Neural cell (in vitro differentiated cells): ENCODE measurements around the gene SIRT1. TPM values are rescaled to one million over a fixed set of nuclear protein-coding genes. Genes with fewer than 3 reads are reported as not detected.

Source experiments
- H2AFZ ChIP-seq: fragments of 200-600, 300-800 bp; sonication (generic), shearing (Covaris generic); 2 replicates; pipeline ENCODE4 v1.6.0; 2014; ENCODE audit warnings: low read depth, mild to moderate bottlenecking, antibody characterized with exemption, low read length, moderate library complexity
- H3F3A ChIP-seq: fragments of 200-600 bp; shearing (Covaris generic); 2 replicates; pipeline ENCODE4 v1.6.1; 2016; ENCODE audit warnings: mild to moderate bottlenecking, moderate library complexity, mixed read lengths, antibody characterized with exemption, low read length; ENCODE audit not compliant: insufficient read depth, poor library complexity, severe bottlenecking
- H3K27ac ChIP-seq: fragments of 200-600, 300-800 bp; sonication (generic), shearing (Covaris generic); 2 replicates; pipeline ENCODE4 v1.5.1; 2014; ENCODE audit warnings: mild to moderate bottlenecking, low read length, moderate library complexity
- H3K27me3 ChIP-seq: fragments of 300-800, 200-600 bp; sonication (generic), shearing (Covaris generic); 2 replicates; pipeline ENCODE4 v1.6.0; 2014; ENCODE audit warnings: mild to moderate bottlenecking, low read depth, low read length, moderate library complexity; ENCODE audit not compliant: insufficient read depth
- H3K36me3 ChIP-seq: fragments of 300-800, 200-600 bp; sonication (generic), shearing (Covaris generic); 2 replicates; pipeline ENCODE4 v1.5.1; 2014; ENCODE audit warnings: mild to moderate bottlenecking, antibody characterized with exemption, low read length, moderate library complexity; ENCODE audit not compliant: insufficient read depth
- H3K4me2 ChIP-seq: fragments of 300-800, 200-600 bp; sonication (generic), shearing (Covaris generic); 2 replicates; pipeline ENCODE4 v1.6.0; 2014; ENCODE audit warnings: mild to moderate bottlenecking, low read length
- H3K4me3 ChIP-seq: fragments of 300-800, 200-600 bp; sonication (generic), shearing (Covaris generic); 2 replicates; pipeline ENCODE4 v1.5.1; 2014; ENCODE audit warnings: mild to moderate bottlenecking, low read length, moderate library complexity
- H3K79me2 ChIP-seq: fragments of 200-600 bp; shearing (Covaris generic); replicated peaks from 2 replicates; pipeline ENCODE4 v1.6.0; 2014; ENCODE audit warnings: mild to moderate bottlenecking, low read length, moderate library complexity; ENCODE audit not compliant: insufficient read depth
- H3K9ac ChIP-seq: fragments of 300-800, 200-600 bp; sonication (generic), shearing (Covaris generic); 2 replicates; pipeline ENCODE4 v1.6.1; 2016; ENCODE audit warnings: mild to moderate bottlenecking, low read length, mixed read lengths
- H3K9me2 ChIP-seq: fragments of 200-600 bp; shearing (Covaris generic); 2 replicates; pipeline ENCODE4 v1.6.1; 2016; ENCODE audit warnings: mild to moderate bottlenecking, low read length, mixed read lengths; ENCODE audit not compliant: insufficient read depth
- H3K9me3 ChIP-seq: fragments of 200-600, 300-800 bp; sonication (generic), shearing (Covaris generic); 2 replicates; pipeline ENCODE4 v1.6.1; 2016; ENCODE audit warnings: mild to moderate bottlenecking, mixed run types, low read length, moderate library complexity, mixed read lengths
- H4K20me1 ChIP-seq: fragments of 200-600 bp; shearing (Covaris generic); 2 replicates; pipeline ENCODE4 v1.6.1; 2016; ENCODE audit warnings: mild to moderate bottlenecking, mixed run types; ENCODE audit not compliant: insufficient read depth
- CTCF ChIP-seq: fragments of 450-650 bp; IDR thresholded peaks from 2 replicates; pipeline ENCODE4 v1.5.1; 2014; ENCODE audit warnings: antibody characterized with exemption, mild to moderate bottlenecking, moderate library complexity; ENCODE audit not compliant: poor library complexity, severe bottlenecking
- EP300 ChIP-seq: fragments of 450-650 bp; conservative IDR thresholded peaks from 2 replicates; pipeline ENCODE4 v1.6.1; 2014; ENCODE audit warnings: antibody characterized with exemption, mild to moderate bottlenecking, moderate library complexity; ENCODE audit not compliant: poor library complexity, severe bottlenecking
- EZH2 ChIP-seq: fragments of 200-600, 300-800 bp; shearing (Covaris generic), sonication (generic); IDR thresholded peaks from 2 replicates; pipeline ENCODE4 v1.6.1; 2014; ENCODE audit warnings: antibody characterized with exemption, low read length, borderline replicate concordance, mild to moderate bottlenecking; ENCODE audit not compliant: insufficient read depth, poor library complexity, severe bottlenecking
- MXI1 ChIP-seq: fragments of 450-650 bp; conservative IDR thresholded peaks from 2 replicates; pipeline ENCODE4 v1.6.1; 2014; ENCODE audit warnings: antibody characterized with exemption, mild to moderate bottlenecking; ENCODE audit not compliant: poor library complexity, severe bottlenecking
- POLR2AphosphoS5 ChIP-seq: IDR thresholded peaks from 2 replicates; pipeline ENCODE4 v1.6.1; 2012
- RAD21 ChIP-seq: fragments of 450-650 bp; conservative IDR thresholded peaks from 2 replicates; pipeline ENCODE4 v1.6.1; 2014; ENCODE audit warnings: antibody characterized with exemption, mild to moderate bottlenecking, moderate library complexity
- REST ChIP-seq: IDR thresholded peaks from 2 replicates; pipeline ENCODE4 v1.6.1; 2012; ENCODE audit warnings: borderline replicate concordance
- SMC3 ChIP-seq: fragments of 450-650 bp; conservative IDR thresholded peaks from 2 replicates; pipeline ENCODE4 v1.6.1; 2014; ENCODE audit warnings: antibody characterized with exemption, mild to moderate bottlenecking, moderate library complexity; ENCODE audit not compliant: poor library complexity
- TAF1 ChIP-seq: IDR thresholded peaks from 2 replicates; pipeline ENCODE4 v1.6.1; 2012; ENCODE audit warnings: low read depth
- polyA plus RNA-seq: library from polyadenylated mRNA; depleted of rRNA; stranded (reverse); fragments of >200 nt; gene quantifications from 2 replicates; pipeline ENCODE4 v1.2.3, GENCODE V29; 2014

The SIRT1 gene
- polyA plus RNA-seq, 1 donor from 2014 or later = 38.6 TPM

GRCh38 chr10:67839951-67840350 lies 44.5 kb upstream of the SIRT1 start:
- Histone ChIP-seq H2AFZ (no peak overlapping the region), H3K79me2 (no peaks in the 10 kb centered on the region)

GRCh38 chr10:67841737-67842136 lies 42.7 kb upstream of the SIRT1 start:
- H3K4me3 ChIP-seq = no peak overlapping the region
- no peaks in the 10 kb centered on the region for H3F3A ChIP-seq

More at GRCh38 chr10:67839951-67840350, 44.5 kb upstream of the SIRT1 start:
- Histone ChIP-seq H3K9me3 (peaks cover 7% of the 10 kb centered on the region), H3K9me2 (no peaks in the 10 kb centered on the region), H3K4me2 (no peak overlapping the region), H3F3A (no peaks in the 10 kb centered on the region), H3K27me3 (no peaks in the 10 kb centered on the region), H3K4me3 (no peak overlapping the region), H3K27ac (no peak overlapping the region), H4K20me1 (no peaks in the 10 kb centered on the region), H3K36me3 (no peaks in the 10 kb centered on the region), H3K9ac (no peak overlapping the region)
- TF ChIP-seq REST (no peak), POLR2AphosphoS5 (no peak), EZH2 (no peak)

More at GRCh38 chr10:67841737-67842136, 42.7 kb upstream of the SIRT1 start:
- peaks cover 7% of the 10 kb centered on the region for H3K9me3 ChIP-seq
- no peak for TF ChIP-seq CTCF
- TF ChIP-seq TAF1 = no peak
- TF ChIP-seq POLR2AphosphoS5 = no peak
- no peak for TF ChIP-seq RAD21
- TF ChIP-seq REST = no peak
- no peak for TF ChIP-seq SMC3
- no peak for TF ChIP-seq EP300
- TF ChIP-seq EZH2 = no peak
- no peak for TF ChIP-seq MXI1
- H3K9me2 ChIP-seq = no peaks in the 10 kb centered on the region
- H3K27ac ChIP-seq = no peak overlapping the region
- no peaks in the 10 kb centered on the region for H4K20me1 ChIP-seq
- H2AFZ ChIP-seq = no peak overlapping the region
- H3K36me3 ChIP-seq = no peaks in the 10 kb centered on the region
- no peak overlapping the region for H3K4me2 ChIP-seq
- no peak overlapping the region for H3K9ac ChIP-seq
- H3K27me3 ChIP-seq = no peaks in the 10 kb centered on the region
- H3K79me2 ChIP-seq = no peaks in the 10 kb centered on the region
